Naive B cell (primary cell): Measurements from ENCODE around the gene ZNF296. TPM values are rescaled to one million over a fixed set of nuclear protein-coding genes. Genes with fewer than 3 reads are reported as not detected.

ENCODE experiments used
- ATAC-seq, 2 donors: fragments of 150-1000 bp; cut with Tn5 transposase; 2 replicates each; pipeline ENCODE4 v1.10.0; 2021; ENCODE audit warnings: low read depth in 2 of 2, mild to moderate bottlenecking in 2 of 2, moderate library complexity in 2 of 2
- DNase-seq: peaks from one replicate; pipeline ENCODE4 v3.0.0; 2022
- H3K27ac Mint-ChIP-seq, 6 donors: one replicate each; pipeline ENCODE4 v1.8.0; 2020 to 2022; ENCODE audit warnings: mild to moderate bottlenecking in 6 of 6, mixed read lengths in 6 of 6, moderate library complexity in 5 of 6, inconsistent platforms in 2 of 6
- H3K27me3 Mint-ChIP-seq, 3 donors: one replicate each; pipeline ENCODE4 v1.8.0; 2021 to 2022; ENCODE audit warnings: mixed read lengths in 3 of 3, mild to moderate bottlenecking in 1 of 3
- H3K36me3 Mint-ChIP-seq, 2 donors: one replicate each; pipeline ENCODE4 v1.8.0; 2020 to 2022; ENCODE audit warnings: mixed read lengths in 2 of 2, inconsistent platforms in 1 of 2, mild to moderate bottlenecking in 1 of 2
- H3K4me1 Mint-ChIP-seq, 3 donors: one replicate each; pipeline ENCODE4 v1.8.0; 2020 to 2022; ENCODE audit warnings: mixed read lengths in 3 of 3, inconsistent platforms in 1 of 3, mild to moderate bottlenecking in 1 of 3, moderate library complexity in 1 of 3
- H3K4me3 Mint-ChIP-seq, 8 donors: one replicate each; pipeline ENCODE4 v1.8.0; 2020 to 2022; ENCODE audit warnings: mild to moderate bottlenecking in 8 of 8, mixed read lengths in 8 of 8, moderate library complexity in 8 of 8, inconsistent platforms in 2 of 8
- H3K9me3 Mint-ChIP-seq, 7 donors: one replicate each; pipeline ENCODE4 v1.8.0; 2020 to 2022; ENCODE audit warnings: mixed read lengths in 7 of 7, mild to moderate bottlenecking in 5 of 7, inconsistent platforms in 2 of 7, moderate library complexity in 1 of 7
- polyA plus RNA-seq, 6 donors: library from polyadenylated mRNA; unstranded; fragments of 300-500 nt; fragmentation: Illumina TruSeq; gene quantifications; one replicate each; pipeline ENCODE4 v1.2.3, GENCODE V29; 2021; ENCODE audit warnings: low read depth in 6 of 6

ZNF296 gene
- polyA plus RNA-seq, 6 donors from 2014 or later, result 7.2 to 35.9 (median 13.7) TPM

DNA sequence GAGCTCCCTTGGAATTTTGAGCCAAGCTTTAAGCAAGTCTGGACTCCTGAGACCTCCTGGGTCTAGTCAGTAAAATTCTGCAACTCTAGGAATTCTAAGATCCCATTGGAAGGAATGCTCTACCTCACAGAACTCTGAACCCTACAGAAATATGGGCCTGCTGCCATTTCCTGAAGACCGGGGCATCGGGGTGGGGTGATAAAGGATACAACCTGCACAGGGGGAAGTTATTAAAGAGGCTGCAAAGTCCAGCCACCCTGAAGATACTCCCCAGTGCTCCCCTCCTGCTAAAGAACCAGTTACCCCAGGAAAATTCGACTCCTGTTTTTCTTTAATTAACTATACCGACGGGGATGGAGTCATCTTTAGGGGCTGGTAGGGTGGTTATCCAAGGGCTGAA is 14.3 kb upstream of the ZNF296 start:
- peak overlapping the region in 2 of 8 donors; percentile 97 to 99 for H3K4me3 Mint-ChIP-seq
- peak overlapping the region in 2 of 6 donors; percentile 24 to 41 for H3K27ac Mint-ChIP-seq
- H3K27me3 Mint-ChIP-seq, result no peaks in the 10 kb centered on the region
- H3K36me3 Mint-ChIP-seq, result peaks cover 0 to 7% of the 10 kb centered on the region in 2 donors
- DNase-seq (no peak), ATAC-seq (no peak)
- peaks cover 45 to 69% (median 46%) of the 10 kb centered on the region in 3 donors for H3K4me1 Mint-ChIP-seq
- H3K9me3 Mint-ChIP-seq, result peaks cover 0 to 2% (median 0%) of the 10 kb centered on the region in 7 donors

DNA sequence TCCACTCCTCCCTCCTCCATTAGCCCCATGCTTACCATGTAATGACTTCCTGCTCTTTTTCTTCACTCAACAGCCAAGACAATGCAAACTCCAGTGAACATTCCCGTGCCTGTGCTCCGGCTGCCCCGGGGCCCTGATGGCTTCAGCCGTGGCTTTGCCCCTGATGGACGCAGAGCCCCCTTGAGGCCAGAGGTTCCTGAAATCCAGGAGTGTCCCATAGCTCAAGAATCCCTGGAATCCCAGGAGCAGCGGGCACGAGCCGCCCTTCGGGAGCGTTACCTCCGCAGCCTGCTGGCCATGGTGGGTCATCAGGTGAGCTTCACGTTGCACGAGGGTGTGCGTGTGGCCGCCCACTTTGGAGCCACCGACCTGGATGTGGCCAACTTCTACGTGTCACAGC is 13.8 kb upstream of the ZNF296 start:
- Mint-ChIP-seq H3K9me3 (peaks cover 0 to 2% (median 0%) of the 10 kb centered on the region in 7 donors), H3K4me1 (peaks cover 42 to 71% (median 44%) of the 10 kb centered on the region in 3 donors), H3K36me3 (peaks cover 0 to 7% of the 10 kb centered on the region in 2 donors), H3K4me3 (no peak overlapping the region), H3K27me3 (no peaks in the 10 kb centered on the region), H3K27ac (peak overlapping the region in 1 of 6 donors; percentile 39)
- no peak for ATAC-seq
- DNase-seq, result no peak

DNA sequence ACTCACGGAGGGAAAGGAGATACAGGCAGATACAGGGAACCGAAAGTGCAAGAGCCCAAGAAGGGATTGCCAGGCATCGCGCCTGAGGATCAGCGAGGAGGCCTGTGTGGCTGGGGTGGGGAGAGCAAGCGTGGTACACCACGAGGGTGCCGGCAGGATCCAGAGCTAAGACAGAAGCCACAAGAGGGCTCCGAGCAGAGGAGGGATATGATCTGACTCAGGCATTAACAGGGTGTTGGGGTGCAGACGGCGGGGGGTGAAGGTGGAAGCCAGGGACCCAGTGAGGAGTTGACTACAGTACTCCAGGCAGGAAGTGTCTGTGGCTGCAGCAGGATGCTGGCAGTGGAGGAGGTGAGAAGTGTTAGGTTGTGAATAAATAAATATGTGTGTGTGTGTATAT is 11.3 kb upstream of the ZNF296 start:
- no peak for DNase-seq
- Mint-ChIP-seq H3K4me3 (peak overlapping the region in 4 of 8 donors; percentile 26 to 76 (median 50)), H3K27me3 (no peaks in the 10 kb centered on the region), H3K36me3 (peaks cover 0 to 7% of the 10 kb centered on the region in 2 donors), H3K4me1 (peaks cover 22 to 51% (median 23%) of the 10 kb centered on the region in 3 donors), H3K9me3 (peaks cover 0 to 2% (median 0%) of the 10 kb centered on the region in 7 donors), H3K27ac (peak overlapping the region in 4 of 6 donors; percentile 64 to 96 (median 87))
- ATAC-seq, result no peak

DNA sequence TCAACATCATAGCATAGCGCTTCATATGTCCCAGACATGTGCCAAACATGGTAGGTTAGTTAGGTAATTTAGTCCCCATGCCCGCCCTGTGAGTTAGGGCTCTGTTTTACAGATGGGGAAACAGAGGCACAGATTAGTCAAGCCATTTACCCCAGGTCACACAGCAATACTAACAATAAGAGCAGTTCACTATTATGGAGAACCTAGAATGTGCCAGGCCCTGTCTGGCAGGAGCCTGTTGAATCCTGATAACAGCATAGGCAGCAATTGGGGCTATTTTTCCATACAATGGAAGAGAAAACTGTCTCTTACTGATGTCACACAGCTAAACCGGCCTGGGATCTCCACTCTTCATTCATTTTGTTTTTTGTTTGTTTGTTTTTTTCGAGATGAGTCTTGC is 10.2 kb upstream of the ZNF296 start:
- H3K4me3 Mint-ChIP-seq, result peak overlapping the region in 1 of 8 donors; percentile 27
- H3K27ac Mint-ChIP-seq, result peak overlapping the region in 3 of 6 donors; percentile 3 to 84 (median 66)
- H3K36me3 Mint-ChIP-seq, result peaks cover 10 to 13% of the 10 kb centered on the region in 2 donors
- peaks cover 0 to 2% (median 0%) of the 10 kb centered on the region in 7 donors for H3K9me3 Mint-ChIP-seq
- H3K4me1 Mint-ChIP-seq, result peaks cover 22 to 50% (median 23%) of the 10 kb centered on the region in 3 donors
- ATAC-seq (no peak), DNase-seq (no peak)
- no peaks in the 10 kb centered on the region for H3K27me3 Mint-ChIP-seq

DNA sequence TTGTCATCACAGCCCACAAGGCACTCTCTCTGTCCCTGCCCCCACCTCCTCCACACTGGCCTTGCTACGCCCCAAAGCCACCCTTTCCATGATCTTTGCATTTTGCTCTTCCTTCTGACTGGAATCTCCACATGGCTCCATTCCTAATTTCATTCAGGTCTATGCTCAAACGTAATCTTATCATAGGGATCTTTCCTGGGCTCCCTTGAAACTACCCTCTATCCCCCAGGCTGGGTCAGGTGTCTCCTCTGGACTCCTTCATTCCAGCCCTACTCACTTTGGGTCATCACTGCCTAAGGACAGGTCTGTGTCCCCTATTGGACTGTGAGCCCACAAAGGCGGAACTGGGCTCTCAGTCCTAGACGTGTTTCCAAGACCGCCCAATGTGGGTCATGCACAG is 5.9 kb upstream of the ZNF296 start:
- H3K4me3 Mint-ChIP-seq, result peak overlapping the region in 7 of 8 donors; percentile 22 to 78 (median 56)
- H3K27me3 Mint-ChIP-seq, result no peaks in the 10 kb centered on the region
- peaks cover 32 to 57% (median 45%) of the 10 kb centered on the region in 3 donors for H3K4me1 Mint-ChIP-seq
- H3K36me3 Mint-ChIP-seq, result peaks cover 6 to 10% of the 10 kb centered on the region in 2 donors
- no peaks in the 10 kb centered on the region for H3K9me3 Mint-ChIP-seq
- no peak for DNase-seq
- ATAC-seq, result no peak
- H3K27ac Mint-ChIP-seq, result peak overlapping the region in 2 of 6 donors; percentile 15 to 85

DNA sequence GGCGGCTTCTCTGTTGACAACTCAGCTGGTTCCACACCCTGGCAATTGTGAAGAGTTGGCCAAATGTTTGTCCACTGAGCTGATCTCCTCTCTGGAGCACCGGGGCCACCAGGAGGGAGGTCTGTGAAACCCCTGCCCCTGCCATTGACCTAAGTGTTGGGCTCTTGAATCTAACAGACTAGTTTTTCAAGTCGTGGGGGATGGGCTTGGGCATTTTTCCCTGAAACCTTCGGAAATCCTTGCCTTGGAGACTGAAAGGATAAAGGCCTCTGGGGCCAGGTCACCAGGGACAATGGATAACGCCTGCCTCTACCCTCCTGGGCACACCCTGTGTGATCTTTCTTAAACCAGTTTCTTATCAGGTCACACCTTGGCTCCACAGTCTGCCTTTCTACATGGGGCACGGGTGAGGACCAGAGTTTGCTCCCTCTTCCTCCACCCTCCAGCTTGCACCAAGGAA is 3.7 kb upstream of the ZNF296 start:
- Mint-ChIP-seq H3K27ac (peak overlapping the region; percentile 93 to 97 (median 95)), H3K4me3 (peak overlapping the region; percentile 93 to 98 (median 96)), H3K4me1 (peaks cover 40 to 58% (median 52%) of the 10 kb centered on the region in 3 donors), H3K9me3 (no peaks in the 10 kb centered on the region), H3K27me3 (no peaks in the 10 kb centered on the region), H3K36me3 (peaks cover 6 to 10% of the 10 kb centered on the region in 2 donors)
- no peak for ATAC-seq
- DNase-seq, result no peak

DNA sequence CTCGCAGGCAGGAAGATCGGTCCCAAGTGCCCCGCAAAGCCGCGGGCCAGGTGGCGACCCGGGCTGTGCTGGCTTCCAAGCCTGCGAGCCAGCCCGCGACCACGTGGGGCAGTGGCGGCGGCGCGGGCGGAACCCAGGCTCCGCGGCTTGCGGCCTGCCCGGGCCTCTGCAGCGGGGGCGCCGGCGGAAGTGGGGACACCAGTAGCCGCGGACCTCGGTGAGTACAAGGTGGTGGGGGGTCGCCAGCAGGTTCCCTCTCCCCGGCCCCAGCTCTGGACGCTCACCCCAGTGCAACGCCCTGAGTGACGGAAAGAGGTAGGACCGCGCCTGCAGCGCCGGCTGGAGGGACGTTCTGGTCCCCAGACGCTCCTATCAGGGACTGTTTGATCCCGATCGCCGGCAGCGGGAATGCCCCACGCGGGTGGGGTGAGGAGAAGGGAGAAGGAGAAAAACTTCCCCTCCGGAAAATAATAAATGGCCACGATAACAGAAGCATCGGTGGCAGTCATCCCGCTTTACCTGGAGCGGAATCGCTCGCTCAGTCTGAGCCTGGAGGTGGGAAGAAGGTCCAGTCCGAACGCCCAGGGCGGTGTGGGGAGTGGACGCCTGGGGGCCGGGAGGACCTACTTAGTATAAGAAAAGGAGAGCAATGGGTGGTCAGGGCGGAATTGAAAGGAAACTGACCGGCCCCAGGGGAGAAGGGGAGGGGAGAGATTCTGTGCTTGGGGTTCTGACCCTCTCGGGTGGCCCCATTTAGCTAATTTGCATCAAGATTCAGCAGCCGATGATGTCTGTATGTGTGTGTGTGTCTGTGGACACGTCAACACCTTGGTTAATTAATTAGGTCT is 3.0 kb upstream of the ZNF296 start, which contains the start of gene GEMIN7:
TSS of gene GEMIN7 (plus strand) at position 198 of the 848 bp plus-strand sequence. CDS start 10,855 bp downstream, outside the sequence.
- Mint-ChIP-seq H3K9me3 (no peaks in the 10 kb centered on the region), H3K27me3 (no peaks in the 10 kb centered on the region), H3K4me1 (peaks cover 43 to 63% (median 59%) of the 10 kb centered on the region in 3 donors), H3K36me3 (peaks cover 6 to 10% of the 10 kb centered on the region in 2 donors), H3K27ac (peak within 1 kb of the TSS; percentile 93 to 97 (median 95)), H3K4me3 (peak within 1 kb of the TSS; percentile 93 to 98 (median 96))
- ATAC-seq, result peak; percentile 43 to 49
- DNase-seq, result peak; percentile 81

DNA sequence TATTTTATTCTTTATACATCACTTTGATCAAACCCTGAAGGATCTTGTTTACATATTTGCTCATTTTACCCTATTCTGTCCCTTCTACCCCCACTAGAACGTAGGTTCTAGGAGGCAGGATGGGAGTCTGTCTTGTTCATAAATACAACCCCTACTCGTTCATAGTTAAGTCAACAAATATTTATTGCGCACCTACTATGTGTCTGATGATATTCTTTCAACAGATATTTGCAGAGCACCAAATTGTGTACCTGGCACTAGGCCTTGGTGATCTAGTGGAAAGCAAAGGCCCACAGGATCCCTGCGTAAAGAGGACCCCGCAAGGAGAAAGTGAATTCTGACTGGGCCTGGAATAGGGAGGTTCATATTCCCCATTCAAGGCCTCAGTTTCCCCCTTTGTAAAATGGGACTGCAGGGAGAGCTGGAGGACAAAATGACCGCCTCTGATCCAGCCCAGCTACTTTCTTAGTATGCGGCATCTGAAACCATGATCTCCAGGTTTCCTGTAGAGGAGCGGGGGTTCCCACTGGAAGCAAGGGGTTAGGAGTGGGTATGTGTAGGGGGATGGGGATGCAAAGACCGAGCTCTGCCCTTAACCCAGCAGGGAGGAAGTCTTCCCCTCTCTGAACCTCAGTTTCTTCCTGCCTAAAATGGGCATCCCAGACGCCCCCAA is 2.2 kb upstream of the ZNF296 start:
- H3K4me1 Mint-ChIP-seq, result peaks cover 43 to 63% (median 62%) of the 10 kb centered on the region in 3 donors
- H3K27me3 Mint-ChIP-seq, result no peaks in the 10 kb centered on the region
- peak overlapping the region; percentile 56 to 98 (median 94) for H3K4me3 Mint-ChIP-seq
- peaks cover 6 to 10% of the 10 kb centered on the region in 2 donors for H3K36me3 Mint-ChIP-seq
- ATAC-seq (no peak), DNase-seq (no peak)
- no peaks in the 10 kb centered on the region for H3K9me3 Mint-ChIP-seq
- H3K27ac Mint-ChIP-seq, result peak overlapping the region; percentile 39 to 97 (median 95)

DNA sequence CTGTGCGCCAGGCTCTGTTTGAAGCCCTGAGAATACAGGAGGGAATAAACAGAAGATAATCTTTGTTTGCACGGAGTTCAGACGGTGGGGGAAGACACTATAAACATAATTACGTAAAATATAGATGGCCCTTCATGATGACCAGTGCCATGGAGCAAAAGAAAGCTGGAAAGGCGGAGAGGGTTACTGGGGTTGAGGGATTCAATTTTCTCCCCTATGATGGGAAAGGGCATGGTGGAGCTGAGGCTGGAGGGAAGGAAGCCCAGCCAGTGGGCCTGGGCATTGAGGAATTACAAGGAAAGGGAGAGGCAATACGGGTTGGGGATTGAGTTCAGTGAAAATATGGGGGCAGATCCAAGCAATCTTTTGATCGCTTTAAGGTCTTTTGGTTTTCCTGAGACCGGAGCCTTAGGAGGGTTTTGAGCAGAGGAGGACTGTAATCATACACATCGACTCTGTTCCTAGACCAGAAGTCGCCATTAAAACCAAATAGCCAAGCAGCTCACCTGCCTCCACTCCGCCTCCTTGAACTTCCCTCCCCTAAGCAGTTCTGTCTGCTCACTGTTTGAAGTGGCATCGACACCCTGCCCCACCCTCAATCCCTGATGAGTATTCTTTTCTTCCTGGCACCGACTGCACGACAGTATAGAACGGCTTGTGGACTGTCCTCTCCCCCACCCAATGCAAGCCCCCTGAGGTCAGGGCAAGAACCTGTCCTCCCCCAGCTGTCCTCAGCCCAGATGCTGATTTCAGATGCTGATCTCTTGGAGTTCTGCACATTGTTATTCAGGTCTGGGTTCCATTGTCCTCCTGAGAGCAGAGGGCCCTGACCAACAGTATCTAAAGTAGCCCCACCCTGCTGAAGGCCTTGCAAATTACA is 813 bp upstream of the ZNF296 start:
- peaks cover 4 to 6% of the 10 kb centered on the region in 2 donors for H3K36me3 Mint-ChIP-seq
- peaks cover 44 to 65% (median 60%) of the 10 kb centered on the region in 3 donors for H3K4me1 Mint-ChIP-seq

DNA sequence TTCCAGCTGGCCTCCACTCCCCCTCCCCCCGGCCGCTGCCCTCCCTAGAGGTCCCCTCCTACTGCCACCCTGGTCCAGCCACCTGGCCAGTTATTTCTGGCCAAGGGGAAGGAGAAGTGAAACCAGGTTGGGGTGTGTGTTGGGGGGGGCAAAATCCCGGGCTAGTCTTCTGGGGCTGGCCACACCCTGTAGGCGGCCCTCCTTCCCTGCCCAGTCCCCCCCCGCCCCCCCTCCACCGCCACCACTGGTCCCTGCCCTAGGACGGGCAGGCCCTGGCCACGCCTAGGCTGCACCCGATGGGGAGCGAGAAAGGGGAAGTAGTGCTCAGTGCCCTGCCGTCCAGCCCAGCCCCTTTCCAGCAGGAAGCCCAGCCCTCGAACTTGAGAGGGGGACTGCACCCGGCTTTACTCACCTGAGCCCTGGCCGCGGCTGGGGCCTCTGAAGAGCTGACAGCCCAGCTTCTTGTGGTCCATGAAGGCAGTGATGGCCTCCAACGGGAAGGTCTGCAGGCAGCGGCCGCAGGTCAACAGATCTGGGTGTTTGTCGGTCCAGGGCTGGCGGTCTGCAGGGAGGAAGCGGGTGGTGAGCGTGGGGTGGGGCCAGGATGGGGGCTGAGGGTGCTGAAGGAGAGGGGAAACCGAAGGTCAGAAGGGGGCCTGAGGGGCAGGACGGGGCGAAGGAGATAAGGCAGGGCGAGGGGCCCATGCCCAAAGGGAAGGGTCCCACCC is 813 bp downstream of the ZNF296 start:
- DNase-seq, result peak; percentile 88
- Mint-ChIP-seq H3K4me1 (peaks cover 32 to 61% (median 44%) of the 10 kb centered on the region in 3 donors), H3K36me3 (no peaks in the 10 kb centered on the region), H3K4me3 (peak overlapping the region; percentile 89 to 98 (median 95)), H3K9me3 (no peaks in the 10 kb centered on the region), H3K27ac (peak overlapping the region; percentile 89 to 96 (median 95)), H3K27me3 (no peaks in the 10 kb centered on the region)
- ATAC-seq, result peak; percentile 54 to 69

More for the DNA sequence above, 813 bp upstream of the ZNF296 start:
- ATAC-seq (no peak), DNase-seq (no peak)
- Mint-ChIP-seq H3K27me3 (no peaks in the 10 kb centered on the region), H3K4me3 (peak overlapping the region; percentile 89 to 98 (median 95)), H3K27ac (peak overlapping the region; percentile 42 to 95 (median 90)), H3K9me3 (no peaks in the 10 kb centered on the region)

DNA sequence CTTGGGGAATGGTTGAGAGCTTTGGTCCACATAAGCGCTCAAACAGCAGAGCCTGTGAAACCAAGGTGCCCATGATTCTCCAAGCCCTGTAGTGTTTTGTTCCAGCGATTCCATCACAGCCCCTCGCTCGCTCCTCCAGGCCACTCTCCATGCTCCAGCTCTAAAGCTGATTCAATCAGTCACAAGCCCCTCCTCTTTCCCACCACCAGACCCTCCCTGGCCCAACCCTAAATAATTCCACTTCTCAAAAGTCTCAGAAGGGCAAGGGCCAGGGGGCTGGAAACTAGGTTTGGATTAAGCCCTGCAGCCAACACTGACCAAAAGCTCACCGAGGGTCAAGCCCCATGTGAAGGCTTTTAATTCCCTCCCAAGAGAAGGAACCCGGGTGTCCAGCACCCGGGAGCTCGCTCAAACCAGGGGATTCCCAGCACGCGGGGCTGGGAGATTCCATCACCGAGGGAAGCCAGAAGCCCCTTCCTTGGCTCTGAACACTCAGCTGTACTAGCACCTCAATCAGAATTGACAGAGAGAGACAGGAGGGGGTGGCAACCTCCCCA is 1.5 kb downstream of the ZNF296 start:
- ATAC-seq (no peak), DNase-seq (no peak)
- H3K27ac Mint-ChIP-seq, result peak overlapping the region in 5 of 6 donors; percentile 80 to 96 (median 91)
- H3K9me3 Mint-ChIP-seq, result no peaks in the 10 kb centered on the region
- H3K36me3 Mint-ChIP-seq, result no peaks in the 10 kb centered on the region
- H3K27me3 Mint-ChIP-seq, result no peaks in the 10 kb centered on the region
- H3K4me1 Mint-ChIP-seq, result peaks cover 32 to 56% (median 42%) of the 10 kb centered on the region in 3 donors
- peak overlapping the region; percentile 89 to 98 (median 95) for H3K4me3 Mint-ChIP-seq
